Measurements from ENCODE around the gene TRNP1. TPM values are rescaled to one million over a fixed set of nuclear protein-coding genes. Genes with fewer than 3 reads are reported as not detected.

TRNP1 gene
- total and polyA plus RNA-seq, 2 of the 4 experiments (the other 2 are of a cell fraction): 63.3 to 91.6 TPM

DNA sequence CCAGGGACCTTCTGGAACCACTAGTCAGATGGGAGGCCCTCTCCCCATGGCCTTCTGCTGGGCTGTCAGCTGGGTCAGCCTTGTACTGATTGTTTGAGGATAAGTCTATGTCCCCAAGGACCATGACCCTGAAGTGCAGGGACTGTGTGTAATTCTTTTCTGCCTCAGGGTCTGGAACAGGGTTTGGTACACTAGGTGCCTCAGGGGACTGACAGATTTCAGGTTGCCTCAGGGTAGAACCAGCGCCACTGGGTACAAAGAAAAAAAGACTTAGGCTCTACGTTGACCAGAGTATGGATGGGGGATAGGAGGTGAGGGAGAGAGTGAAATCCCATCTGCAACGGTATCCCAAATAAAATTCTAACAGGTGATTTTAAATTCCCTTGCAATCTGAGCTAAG lies 36.2 kb upstream of the TRNP1 start:
- H3K4me1 ChIP-seq (ENCODE audit: control insufficient read depth, insufficient read depth, low read length): peaks cover 14% of the 10 kb centered on the region
- dilution Hi-C loops (cut with HindIII; ENCODE audit: low sequenced_read_pairs, unreplicated experiment): no loop called here
- H3K18ac ChIP-seq (ENCODE audit: low read depth, low read length): no peak overlapping the region
- H3K4me2 ChIP-seq (ENCODE audit: low read depth, low read length): no peak overlapping the region
- intact Hi-C loops (cut with micrococcal nuclease): no loop called here
- no peak overlapping the region for H3K4ac ChIP-seq (ENCODE audit: low read depth, low read length)
- H3K56ac ChIP-seq (ENCODE audit: extremely low read depth, insufficient read depth, low read length): no peak overlapping the region
- H2BK20ac ChIP-seq (ENCODE audit: low read depth, low read length): no peak overlapping the region
- H3K36me3 ChIP-seq (ENCODE audit: control insufficient read depth, insufficient read depth, low read length): no peaks in the 10 kb centered on the region
- no peak overlapping the region for H2AK5ac ChIP-seq (ENCODE audit: low read depth, low read length)
- peaks cover 11% of the 10 kb centered on the region for H3K27me3 ChIP-seq (ENCODE audit: control insufficient read depth, insufficient read depth, low read length)
- H3K9me3 ChIP-seq (ENCODE audit: control insufficient read depth, insufficient read depth, low read length): peaks cover 7% of the 10 kb centered on the region
- no peak overlapping the region for H2BK120ac ChIP-seq (ENCODE audit: low read depth, low read length)
- ChIA-PET POLR2A (ENCODE audit: unreplicated experiment) (no interaction called here), CTCF (no interaction called here)
- no CpG with 5 or more reads among the region's 3 CpGs for WGBS, 2 experiments (ENCODE audit: extremely low coverage in 2 of 2, insufficient read length in 1 of 2)
- H3K14ac ChIP-seq (replicated peaks; ENCODE audit: low read depth, low read length): no peak overlapping the region
- in situ Hi-C loops (cut with MboI; ENCODE audit: low sequenced_read_pairs): no loop called here
- H2BK15ac ChIP-seq (ENCODE audit: low read depth, low read length): no peak overlapping the region
- no peak overlapping the region for H2AK9ac ChIP-seq (replicated peaks; ENCODE audit: low read depth, low read length, poor library complexity)
- TF ChIP-seq, protein P1, sequence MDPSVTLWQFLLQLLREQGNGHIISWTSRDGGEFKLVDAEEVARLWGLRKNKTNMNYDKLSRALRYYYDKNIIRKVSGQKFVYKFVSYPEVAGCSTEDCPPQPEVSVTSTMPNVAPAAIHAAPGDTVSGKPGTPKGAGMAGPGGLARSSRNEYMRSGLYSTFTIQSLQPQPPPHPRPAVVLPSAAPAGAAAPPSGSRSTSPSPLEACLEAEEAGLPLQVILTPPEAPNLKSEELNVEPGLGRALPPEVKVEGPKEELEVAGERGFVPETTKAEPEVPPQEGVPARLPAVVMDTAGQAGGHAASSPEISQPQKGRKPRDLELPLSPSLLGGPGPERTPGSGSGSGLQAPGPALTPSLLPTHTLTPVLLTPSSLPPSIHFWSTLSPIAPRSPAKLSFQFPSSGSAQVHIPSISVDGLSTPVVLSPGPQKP (IDR thresholded peaks at IDR 0.05; ENCODE audit: borderline replicate concordance, low read depth, low read length): no peak
- no peak for TF ChIP-seq MAFK (IDR thresholded peaks at IDR 0.05; ENCODE audit: low read depth, low read length)
- no peak overlapping the region for H3K9ac ChIP-seq (ENCODE audit: low read depth, low read length)
- no peak for ATAC-seq (ENCODE audit: low read depth)
- H3K79me1 ChIP-seq (ENCODE audit: low read depth in 1 of 2, low read length in 2 of 2): no peaks in the 10 kb centered on the region
- no peak overlapping the region for H3K23ac ChIP-seq (ENCODE audit: low read depth, low read length)
- peaks cover 3% of the 10 kb centered on the region; the same call in 1 of the 2 replicates for H4K20me1 ChIP-seq (ENCODE audit: insufficient read depth, low read length)
- no peak for DNase-seq
- H4K91ac ChIP-seq (ENCODE audit: insufficient read depth, low read depth, low read length): no peak overlapping the region
- peaks cover 7% of the 10 kb centered on the region; the same call in 1 of the 2 replicates for H3K9me1 ChIP-seq (ENCODE audit: insufficient read depth, low read length)
- no peak overlapping the region for H2AFZ ChIP-seq (replicated peaks; ENCODE audit: low read length, poor library complexity)
- H3K4me3 ChIP-seq (ENCODE audit: insufficient read depth, low read depth, low read length): no peak overlapping the region
- H4K8ac ChIP-seq (ENCODE audit: low read depth in 2 of 2, low read length in 2 of 2): no peak overlapping the region
- H2BK5ac ChIP-seq (ENCODE audit: low read depth, low read length, poor library complexity, severe bottlenecking): no peak overlapping the region
- H4K5ac ChIP-seq (ENCODE audit: low read depth, low read length): no peak overlapping the region
- BruUV-seq (replicated peaks): no TSS peak
- H3K27ac ChIP-seq (ENCODE audit: insufficient read depth, low read length): no peak overlapping the region
